ENCODE results near the gene ATAD3A.

DNA sequence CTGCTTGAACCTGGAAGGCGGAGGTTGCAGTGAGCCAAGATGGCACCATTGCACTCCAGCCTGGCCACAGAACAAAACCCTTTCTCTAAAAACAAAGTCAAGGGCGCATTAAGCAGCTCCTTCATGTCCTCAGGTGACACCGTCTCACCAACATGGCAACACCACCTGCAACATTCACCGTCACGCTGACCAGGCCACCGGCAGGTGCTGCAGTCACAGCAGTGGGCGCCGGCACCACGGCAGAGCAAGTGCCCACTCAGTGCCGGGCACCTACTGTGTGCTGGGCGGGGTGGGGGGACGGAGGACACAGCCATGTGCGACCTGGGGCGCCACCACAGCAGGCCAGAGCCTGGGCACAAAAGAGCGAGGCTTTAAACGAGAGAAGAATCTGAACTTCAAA, 28.2 kb upstream of the ATAD3A start:
- TF ChIP-seq, protein P1, sequence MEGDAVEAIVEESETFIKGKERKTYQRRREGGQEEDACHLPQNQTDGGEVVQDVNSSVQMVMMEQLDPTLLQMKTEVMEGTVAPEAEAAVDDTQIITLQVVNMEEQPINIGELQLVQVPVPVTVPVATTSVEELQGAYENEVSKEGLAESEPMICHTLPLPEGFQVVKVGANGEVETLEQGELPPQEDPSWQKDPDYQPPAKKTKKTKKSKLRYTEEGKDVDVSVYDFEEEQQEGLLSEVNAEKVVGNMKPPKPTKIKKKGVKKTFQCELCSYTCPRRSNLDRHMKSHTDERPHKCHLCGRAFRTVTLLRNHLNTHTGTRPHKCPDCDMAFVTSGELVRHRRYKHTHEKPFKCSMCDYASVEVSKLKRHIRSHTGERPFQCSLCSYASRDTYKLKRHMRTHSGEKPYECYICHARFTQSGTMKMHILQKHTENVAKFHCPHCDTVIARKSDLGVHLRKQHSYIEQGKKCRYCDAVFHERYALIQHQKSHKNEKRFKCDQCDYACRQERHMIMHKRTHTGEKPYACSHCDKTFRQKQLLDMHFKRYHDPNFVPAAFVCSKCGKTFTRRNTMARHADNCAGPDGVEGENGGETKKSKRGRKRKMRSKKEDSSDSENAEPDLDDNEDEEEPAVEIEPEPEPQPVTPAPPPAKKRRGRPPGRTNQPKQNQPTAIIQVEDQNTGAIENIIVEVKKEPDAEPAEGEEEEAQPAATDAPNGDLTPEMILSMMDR (IDR thresholded peaks at IDR 0.05; ENCODE audit: insufficient read depth, low read length) = no peak
- no peak; the same call in 1 of the 2 replicates for TF ChIP-seq POLR2AphosphoS5 (IDR thresholded peaks at IDR 0.05; ENCODE audit: low read depth)
